K562 (cell line): Measurements from ENCODE around the gene LRRC8C. TPM values are rescaled to one million over a fixed set of nuclear protein-coding genes. Genes with fewer than 3 reads are reported as not detected.
A peak's percentile ranks its signal among the peaks of the same experiment; 100 is the strongest.

Source experiments
- DMBX1 ChIP-seq: fragments of 250-450 bp; sonication (Bioruptor Pico); IDR thresholded peaks from 2 replicates; pipeline ENCODE4 v1.8.0; 2022; ENCODE audit warnings: inconsistent platforms, mild to moderate bottlenecking, moderate library complexity, borderline replicate concordance
- KDM1A ChIP-seq, 2 experiments: fragments of 450-650 bp; IDR thresholded peaks; 2 replicates each; pipeline ENCODE4 v1.6.1; 2016; ENCODE audit warnings: mild to moderate bottlenecking in 2 of 2
- KDM5B ChIP-seq: fragments of 200-600 bp; sonication (generic); IDR thresholded peaks from 2 replicates; pipeline ENCODE4 v1.6.1; 2012; ENCODE audit warnings: low read depth, mild to moderate bottlenecking, moderate library complexity, low read length, control low read depth, inconsistent platforms; ENCODE audit not compliant: insufficient replicate concordance
- PPARD ChIP-seq: fragments of 250-450 bp; sonication (Bioruptor Pico); IDR thresholded peaks from 2 replicates; pipeline ENCODE4 v1.8.0; 2022; ENCODE audit warnings: inconsistent platforms, mild to moderate bottlenecking, moderate library complexity
- SMAD2 ChIP-seq: fragments of 150-350 bp; IDR thresholded peaks from 2 replicates; pipeline ENCODE4 v1.6.1; 2014; ENCODE audit warnings: low read depth, mild to moderate bottlenecking, low read length
- ZNF134 ChIP-seq: fragments of 250-450 bp; sonication (Bioruptor Pico); conservative IDR thresholded peaks from 2 replicates; pipeline ENCODE4 v1.4.0; 2020
- ZNF239 ChIP-seq: fragments of 250-450 bp; sonication (Bioruptor Pico); IDR thresholded peaks from 2 replicates; pipeline ENCODE4 v1.4.0; 2020; ENCODE audit warnings: mild to moderate bottlenecking
- ZNF311 ChIP-seq: fragments of 250-450 bp; sonication (Bioruptor Pico); IDR thresholded peaks from 2 replicates; pipeline ENCODE4 v1.4.0; 2020; ENCODE audit warnings: mild to moderate bottlenecking, moderate library complexity
- polyA plus RNA-seq, 8 experiments: library from polyadenylated mRNA; depleted of rRNA in 4 of 8; stranded (reverse) in 5 of 8; unstranded in 3 of 8; fragments of >200 nt; fragmentation: Nextera tagmentation in 2 of 8; fragmentation: Illumina TruSeq in 1 of 8; extraction: Ambion mirVana in 2 of 8; extraction: Trizol in 1 of 8; gene quantifications; 2 replicates each; pipeline versions ENCODE4 v1.2.1 to v1.2.3, GENCODE V29; 2011 to 2014; ENCODE audit warnings: inconsistent platforms in 1 of 8, missing spikeins in 1 of 8
- total RNA-seq, 7 experiments: library from RNA; depleted of rRNA in 6 of 7; stranded (reverse); fragments of >200 nt in 6 of 7; fragmentation: Illumina TruSeq in 2 of 7; extraction: Trizol in 2 of 7; gene quantifications; 2 replicates each; pipeline versions ENCODE4 v1.2.1 to v1.2.3, GENCODE V29; 2011 to 2021; ENCODE audit warnings: low replicate concordance in 1 of 7
- TF ChIP-seq, protein P1 (sequence below): sonication (generic); formaldehyde crosslinking; IDR thresholded peaks from 2 replicates; pipeline ENCODE4 v1.9.0; 2022; ENCODE audit warnings: mild to moderate bottlenecking, missing genetic modification reagents
- TF ChIP-seq, protein P2 (sequence below): fragments of 250-450 bp; sonication (Bioruptor Pico); IDR thresholded peaks from 2 replicates; pipeline ENCODE4 v1.8.0; 2022; ENCODE audit warnings: moderate library complexity, mild to moderate bottlenecking, inconsistent platforms
- TF ChIP-seq, protein P3 (sequence below), 2 experiments: fragments of 450-650 bp; IDR thresholded peaks; 2 replicates each; pipeline ENCODE4 v1.6.1; 2016; ENCODE audit warnings: mild to moderate bottlenecking in 2 of 2, borderline replicate concordance in 1 of 2, low read depth in 1 of 2, moderate library complexity in 1 of 2
- TF ChIP-seq, protein P4 (sequence below), 3 experiments: IDR thresholded peaks in 2 of 3; conservative IDR thresholded peaks in 1 of 3; 2 replicates each; pipeline ENCODE4 v1.5.1; 2011 to 2012; ENCODE audit warnings: low read length in 3 of 3, mild to moderate bottlenecking in 3 of 3, control low read depth in 2 of 3, improper control_type of control experiment in 1 of 3, inconsistent platforms in 1 of 3, low read depth in 1 of 3, mixed read lengths in 1 of 3, moderate library complexity in 1 of 3; ENCODE audit not compliant: insufficient read depth in 2 of 3
- TF ChIP-seq, protein P5 (sequence below): fragments of 450-650 bp; formaldehyde crosslinking; IDR thresholded peaks from 2 replicates; pipeline ENCODE4 v1.4.0; 2020; ENCODE audit warnings: mild to moderate bottlenecking, moderate library complexity

Gene LRRC8C
- total and polyA plus RNA-seq, 9 of the 15 experiments (the other 6 are each of a cell fraction or from before 2014, with no cell fraction given), result 1.00 to 12.5 (median 4.5) TPM

DNA sequence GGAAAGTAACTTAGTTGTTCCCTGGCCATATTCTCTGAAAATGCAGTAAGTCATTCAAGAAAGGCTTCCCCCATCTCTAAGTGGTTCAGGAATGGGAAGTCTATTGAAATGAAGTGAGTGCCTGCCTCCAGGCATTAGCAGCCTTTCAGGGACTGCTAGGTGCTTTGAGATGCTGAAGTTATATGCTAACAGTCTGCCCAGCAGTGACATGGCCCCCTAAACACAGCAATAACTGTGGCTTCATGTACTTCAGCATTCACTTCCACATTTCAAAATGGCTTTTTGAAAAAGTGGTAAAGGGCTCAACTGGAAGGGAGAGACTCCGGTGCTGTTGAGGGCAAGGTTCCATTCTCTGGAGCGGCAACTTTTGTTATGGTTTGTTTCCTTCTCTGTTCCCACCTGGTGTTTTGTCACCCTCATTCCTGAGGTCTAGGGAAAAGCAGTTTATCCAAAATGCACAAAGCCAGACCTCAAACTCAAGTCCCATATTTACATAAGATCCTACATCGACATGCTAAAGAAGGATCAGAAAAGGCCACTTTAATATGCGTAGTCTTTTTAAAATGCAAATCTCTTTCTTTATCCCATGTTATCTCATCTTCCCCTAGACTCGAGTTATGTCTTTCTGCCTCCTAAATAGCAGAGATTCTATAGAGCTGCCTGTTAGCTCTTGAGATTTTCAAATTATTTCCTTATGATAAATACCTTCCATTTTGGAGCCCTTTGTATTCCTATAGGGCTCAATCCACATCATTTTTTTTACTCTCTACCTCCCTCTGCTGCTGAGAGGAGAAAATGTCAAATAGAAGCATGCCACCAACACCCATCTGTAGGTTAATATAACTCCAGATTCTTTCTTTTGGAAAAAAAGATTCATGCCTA lies 34.2 kb upstream of the LRRC8C start (continued):
- TF ChIP-seq, protein P1, sequence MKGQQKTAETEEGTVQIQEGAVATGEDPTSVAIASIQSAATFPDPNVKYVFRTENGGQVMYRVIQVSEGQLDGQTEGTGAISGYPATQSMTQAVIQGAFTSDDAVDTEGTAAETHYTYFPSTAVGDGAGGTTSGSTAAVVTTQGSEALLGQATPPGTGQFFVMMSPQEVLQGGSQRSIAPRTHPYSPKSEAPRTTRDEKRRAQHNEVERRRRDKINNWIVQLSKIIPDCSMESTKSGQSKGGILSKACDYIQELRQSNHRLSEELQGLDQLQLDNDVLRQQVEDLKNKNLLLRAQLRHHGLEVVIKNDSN, result no peak
- TF ChIP-seq, protein P2, sequence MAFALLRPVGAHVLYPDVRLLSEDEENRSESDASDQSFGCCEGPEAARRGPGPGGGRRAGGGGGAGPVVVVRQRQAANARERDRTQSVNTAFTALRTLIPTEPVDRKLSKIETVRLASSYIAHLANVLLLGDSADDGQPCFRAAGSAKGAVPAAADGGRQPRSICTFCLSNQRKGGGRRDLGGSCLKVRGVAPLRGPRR (CRISPR knock-in tag), result no peak
- TF ChIP-seq, protein P3, sequence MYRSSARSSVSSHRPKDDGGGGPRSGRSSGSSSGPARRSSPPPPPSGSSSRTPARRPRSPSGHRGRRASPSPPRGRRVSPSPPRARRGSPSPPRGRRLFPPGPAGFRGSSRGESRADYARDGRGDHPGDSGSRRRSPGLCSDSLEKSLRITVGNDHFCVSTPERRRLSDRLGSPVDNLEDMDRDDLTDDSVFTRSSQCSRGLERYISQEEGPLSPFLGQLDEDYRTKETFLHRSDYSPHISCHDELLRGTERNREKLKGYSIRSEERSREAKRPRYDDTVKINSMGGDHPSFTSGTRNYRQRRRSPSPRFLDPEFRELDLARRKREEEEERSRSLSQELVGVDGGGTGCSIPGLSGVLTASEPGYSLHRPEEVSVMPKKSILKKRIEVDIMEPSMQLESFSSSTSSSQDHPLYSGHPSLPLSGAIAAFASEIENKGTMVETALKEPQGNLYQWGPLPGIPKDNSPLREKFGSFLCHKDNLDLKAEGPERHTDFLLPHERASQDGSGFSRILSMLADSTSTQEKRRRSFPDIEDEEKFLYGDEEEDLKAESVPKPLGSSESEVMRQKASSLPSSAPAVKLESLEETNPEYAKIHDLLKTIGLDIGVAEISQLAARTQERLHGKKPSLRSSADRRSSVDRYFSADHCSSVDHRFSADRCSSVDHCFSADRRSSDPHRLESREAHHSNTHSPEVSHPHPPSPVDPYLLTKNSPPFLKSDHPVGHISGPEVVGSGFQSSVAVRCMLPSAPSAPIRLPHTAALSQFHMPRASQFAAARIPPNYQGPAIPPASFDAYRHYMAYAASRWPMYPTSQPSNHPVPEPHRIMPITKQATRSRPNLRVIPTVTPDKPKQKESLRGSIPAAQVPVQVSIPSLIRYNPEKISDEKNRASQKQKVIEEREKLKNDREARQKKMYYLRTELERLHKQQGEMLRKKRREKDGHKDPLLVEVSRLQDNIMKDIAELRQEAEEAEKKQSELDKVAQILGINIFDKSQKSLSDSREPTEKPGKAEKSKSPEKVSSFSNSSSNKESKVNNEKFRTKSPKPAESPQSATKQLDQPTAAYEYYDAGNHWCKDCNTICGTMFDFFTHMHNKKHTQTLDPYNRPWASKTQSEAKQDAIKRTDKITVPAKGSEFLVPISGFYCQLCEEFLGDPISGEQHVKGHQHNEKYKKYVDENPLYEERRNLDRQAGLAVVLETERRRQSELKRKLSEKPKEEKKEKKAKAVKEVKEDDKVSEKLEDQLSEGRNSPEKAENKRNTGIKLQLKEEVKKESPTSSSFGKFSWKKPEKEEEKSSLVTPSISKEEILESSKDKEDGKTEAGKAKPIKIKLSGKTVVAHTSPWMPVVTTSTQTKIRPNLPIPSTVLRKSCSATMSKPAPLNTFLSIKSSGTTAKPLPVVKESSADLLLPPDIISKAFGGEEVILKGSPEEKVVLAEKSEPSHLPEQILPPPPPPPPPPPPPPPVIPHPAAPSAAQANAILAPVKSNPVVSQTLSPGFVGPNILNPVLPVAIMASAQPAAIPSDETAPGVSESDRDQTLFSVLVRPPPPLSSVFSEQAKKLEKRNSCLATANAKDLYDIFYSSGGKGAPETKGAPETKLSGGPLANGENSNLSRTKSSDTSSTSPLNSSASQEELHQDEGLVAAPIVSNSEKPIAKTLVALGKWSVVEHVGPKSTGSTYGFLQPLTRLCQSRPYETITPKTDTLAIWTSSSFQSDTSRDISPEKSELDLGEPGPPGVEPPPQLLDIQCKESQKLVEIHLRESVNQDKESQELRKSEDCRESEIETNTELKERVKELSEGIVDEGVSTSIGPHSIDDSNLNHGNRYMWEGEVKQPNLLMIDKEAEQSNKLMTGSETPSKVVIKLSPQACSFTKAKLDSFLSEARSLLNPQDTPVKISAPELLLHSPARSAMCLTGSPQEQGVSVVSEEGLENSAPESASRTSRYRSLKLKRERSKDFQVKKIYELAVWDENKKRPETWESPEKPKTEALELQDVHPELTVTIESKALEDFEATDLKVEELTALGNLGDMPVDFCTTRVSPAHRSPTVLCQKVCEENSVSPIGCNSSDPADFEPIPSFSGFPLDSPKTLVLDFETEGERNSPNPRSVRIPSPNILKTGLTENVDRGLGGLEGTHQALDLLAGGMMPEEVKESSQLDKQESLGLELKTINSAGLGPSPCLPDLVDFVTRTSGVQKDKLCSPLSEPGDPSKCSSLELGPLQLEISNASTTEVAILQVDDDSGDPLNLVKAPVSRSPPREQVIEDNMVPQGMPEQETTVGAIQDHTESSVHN (IDR thresholded peaks at IDR 0.05; ENCODE audit: borderline replicate concordance in 1 of 2, low read depth in 1 of 2), result no peak
- TF ChIP-seq, protein P4, sequence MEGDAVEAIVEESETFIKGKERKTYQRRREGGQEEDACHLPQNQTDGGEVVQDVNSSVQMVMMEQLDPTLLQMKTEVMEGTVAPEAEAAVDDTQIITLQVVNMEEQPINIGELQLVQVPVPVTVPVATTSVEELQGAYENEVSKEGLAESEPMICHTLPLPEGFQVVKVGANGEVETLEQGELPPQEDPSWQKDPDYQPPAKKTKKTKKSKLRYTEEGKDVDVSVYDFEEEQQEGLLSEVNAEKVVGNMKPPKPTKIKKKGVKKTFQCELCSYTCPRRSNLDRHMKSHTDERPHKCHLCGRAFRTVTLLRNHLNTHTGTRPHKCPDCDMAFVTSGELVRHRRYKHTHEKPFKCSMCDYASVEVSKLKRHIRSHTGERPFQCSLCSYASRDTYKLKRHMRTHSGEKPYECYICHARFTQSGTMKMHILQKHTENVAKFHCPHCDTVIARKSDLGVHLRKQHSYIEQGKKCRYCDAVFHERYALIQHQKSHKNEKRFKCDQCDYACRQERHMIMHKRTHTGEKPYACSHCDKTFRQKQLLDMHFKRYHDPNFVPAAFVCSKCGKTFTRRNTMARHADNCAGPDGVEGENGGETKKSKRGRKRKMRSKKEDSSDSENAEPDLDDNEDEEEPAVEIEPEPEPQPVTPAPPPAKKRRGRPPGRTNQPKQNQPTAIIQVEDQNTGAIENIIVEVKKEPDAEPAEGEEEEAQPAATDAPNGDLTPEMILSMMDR (IDR thresholded peaks at IDR 0.05 in 2 of 3, conservative IDR thresholded peaks at IDR 0.05 in 1 of 3; ENCODE audit: insufficient read depth in 2 of 3, low read depth in 1 of 3, low read length in 3 of 3), result peak; percentile 60 to 76 (median 69); a peak in 5 of 6 replicates
- TF ChIP-seq DMBX1 (CRISPR knock-in tag) (no peak), PPARD (CRISPR knock-in tag) (no peak), SMAD2 (no peak), KDM5B (no peak), ZNF239 (CRISPR knock-in tag) (no peak), ZNF134 (CRISPR knock-in tag) (no peak), ZNF311 (CRISPR knock-in tag) (no peak), KDM1A (IDR thresholded peaks at IDR 0.05) (no peak)
- TF ChIP-seq, protein P5, sequence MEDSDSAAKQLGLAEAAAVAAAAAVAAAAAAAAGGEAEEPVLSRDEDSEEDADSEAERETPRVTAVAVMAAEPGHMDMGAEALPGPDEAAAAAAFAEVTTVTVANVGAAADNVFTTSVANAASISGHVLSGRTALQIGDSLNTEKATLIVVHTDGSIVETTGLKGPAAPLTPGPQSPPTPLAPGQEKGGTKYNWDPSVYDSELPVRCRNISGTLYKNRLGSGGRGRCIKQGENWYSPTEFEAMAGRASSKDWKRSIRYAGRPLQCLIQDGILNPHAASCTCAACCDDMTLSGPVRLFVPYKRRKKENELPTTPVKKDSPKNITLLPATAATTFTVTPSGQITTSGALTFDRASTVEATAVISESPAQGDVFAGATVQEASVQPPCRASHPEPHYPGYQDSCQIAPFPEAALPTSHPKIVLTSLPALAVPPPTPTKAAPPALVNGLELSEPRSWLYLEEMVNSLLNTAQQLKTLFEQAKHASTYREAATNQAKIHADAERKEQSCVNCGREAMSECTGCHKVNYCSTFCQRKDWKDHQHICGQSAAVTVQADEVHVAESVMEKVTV (CRISPR knock-in tag), result peak; percentile 28; the same call in 1 of the 2 replicates
